Measurements from ENCODE around the gene GEMIN5.

The GEMIN5 gene

DNA sequence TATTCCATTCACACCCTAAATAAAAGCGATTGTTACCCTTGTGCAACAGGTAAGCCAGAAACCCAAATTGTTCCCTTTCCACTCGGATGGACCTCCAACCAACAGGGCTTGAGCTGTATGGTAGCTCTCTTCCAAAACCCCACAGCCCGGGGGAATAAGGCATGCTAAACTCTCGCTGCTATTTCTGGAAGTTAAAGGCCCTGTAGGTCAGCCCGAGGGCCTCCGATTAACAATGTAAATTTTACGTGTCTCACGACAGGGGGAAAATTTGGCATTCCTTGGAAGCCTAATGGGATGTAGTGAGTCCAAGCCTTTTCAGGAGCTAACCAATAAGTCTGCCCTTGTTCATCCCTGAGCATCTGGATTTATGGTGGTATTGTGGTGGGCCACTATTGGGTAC is 53.6 kb downstream of the GEMIN5 start:
- DNase-seq (ENCODE audit: low spot score) = no peak

DNA sequence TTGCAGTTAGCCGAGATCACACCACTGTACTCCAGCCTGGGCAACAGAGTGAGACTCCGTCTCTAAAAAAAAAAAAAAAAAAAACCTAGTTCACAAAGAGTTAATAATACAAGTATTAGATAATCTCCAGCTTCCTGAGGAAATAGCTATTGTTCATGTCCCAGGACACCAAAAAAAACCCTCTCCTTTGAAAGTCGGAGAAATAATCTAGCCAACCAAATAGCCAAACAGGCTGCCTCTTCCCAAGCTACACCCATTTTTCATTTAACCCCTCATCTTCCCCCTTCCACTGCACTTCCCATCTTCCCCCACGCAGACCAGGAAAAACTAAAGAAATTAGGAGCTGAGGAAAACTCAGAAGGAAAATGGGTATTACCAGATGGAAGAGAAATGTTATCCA is 56.0 kb downstream of the GEMIN5 start:
- no peak for DNase-seq (ENCODE audit: low spot score)

DNA sequence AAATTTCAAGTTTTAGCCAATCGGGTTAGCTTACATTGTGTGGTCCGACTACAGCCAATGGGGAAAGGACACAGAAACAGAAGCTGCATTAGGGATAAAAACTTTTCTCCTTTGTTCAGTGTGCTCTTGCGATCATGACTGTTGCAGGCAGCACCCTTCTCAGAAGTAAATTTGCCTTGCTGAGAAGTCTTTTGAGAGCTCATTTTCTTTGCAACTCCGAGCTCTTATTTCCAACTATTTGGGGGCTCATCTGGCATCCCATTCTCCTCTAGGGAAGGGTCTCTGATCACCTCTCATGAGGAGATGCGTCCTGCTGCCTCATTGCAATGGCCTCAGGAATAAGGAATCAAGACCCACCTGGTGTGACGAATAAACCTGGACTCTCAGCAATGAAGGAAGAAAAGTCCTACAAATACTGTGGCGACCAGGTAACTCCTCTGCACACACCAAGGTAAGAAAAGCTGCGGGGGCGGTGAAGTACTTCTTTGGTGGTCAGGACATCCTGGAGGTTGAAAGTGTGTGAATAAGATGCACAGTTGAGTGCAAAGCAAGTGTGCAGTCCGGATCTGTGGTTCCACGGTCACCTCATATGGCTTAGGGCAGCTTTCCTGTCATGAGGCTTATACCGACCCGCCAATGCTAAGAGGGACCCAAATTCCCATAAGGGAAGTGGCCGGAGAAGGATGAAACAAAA is 59.2 kb downstream of the GEMIN5 start:
- DNase-seq (ENCODE audit: low spot score) = no peak

GRCh38 chr5:154873791-154874331 is 64.2 kb downstream of the GEMIN5 start:
- no peak for DNase-seq (ENCODE audit: low spot score)

- no peak for DNase-seq (ENCODE audit: low spot score)
These were observed 66.3 kb downstream of the GEMIN5 start for GRCh38 chr5:154871734-154872133.

GRCh38 chr5:154868702-154869101 is 69.3 kb downstream of the GEMIN5 start:
- no peak for DNase-seq (ENCODE audit: low spot score)

- no peak for DNase-seq (ENCODE audit: low spot score)
These were observed 71.2 kb downstream of the GEMIN5 start for GRCh38 chr5:154866841-154867240.

DNA sequence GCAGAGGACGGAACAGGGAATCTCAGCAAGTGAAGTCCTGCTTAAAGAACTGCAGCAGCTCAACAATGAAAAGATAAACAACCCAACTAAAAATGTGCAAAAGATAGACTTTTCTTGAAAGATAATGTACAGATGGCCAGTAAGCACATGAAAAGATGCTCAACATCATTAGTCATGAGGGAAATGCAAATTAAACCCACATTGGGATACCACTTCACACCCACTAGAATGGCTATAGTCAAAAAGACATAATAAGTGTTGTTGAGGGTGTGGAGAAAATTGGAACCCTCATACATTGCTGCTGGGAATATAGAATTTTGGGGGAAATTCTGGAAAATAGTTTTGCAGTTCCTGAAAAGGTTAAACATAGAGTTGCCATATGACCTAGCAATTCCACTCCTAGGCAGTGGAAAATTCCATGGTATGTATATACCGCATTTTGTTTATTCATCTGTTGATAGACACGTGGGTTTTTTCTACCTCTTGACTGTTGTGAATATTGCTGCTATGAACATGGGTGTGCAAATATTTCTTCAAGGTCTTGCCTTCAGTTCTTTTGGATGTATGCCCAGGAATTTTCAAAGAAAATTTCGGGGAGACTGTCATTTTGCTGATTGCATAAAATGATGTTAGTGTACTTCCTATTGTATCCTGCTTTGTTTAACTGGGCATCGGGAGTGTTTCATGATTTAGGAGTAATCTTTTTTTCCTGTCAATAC is 72.4 kb downstream of the GEMIN5 start:
- no peak for DNase-seq (ENCODE audit: low spot score)

GRCh38 chr5:154863291-154864080 is 74.5 kb downstream of the GEMIN5 start:
- no peak for DNase-seq (ENCODE audit: low spot score)

GRCh38 chr5:154862766-154863165 is 75.2 kb downstream of the GEMIN5 start:
- no peak for DNase-seq (ENCODE audit: low spot score)

GRCh38 chr5:154861946-154862345 is 76.1 kb downstream of the GEMIN5 start:
- no peak for DNase-seq (ENCODE audit: low spot score)

DNA sequence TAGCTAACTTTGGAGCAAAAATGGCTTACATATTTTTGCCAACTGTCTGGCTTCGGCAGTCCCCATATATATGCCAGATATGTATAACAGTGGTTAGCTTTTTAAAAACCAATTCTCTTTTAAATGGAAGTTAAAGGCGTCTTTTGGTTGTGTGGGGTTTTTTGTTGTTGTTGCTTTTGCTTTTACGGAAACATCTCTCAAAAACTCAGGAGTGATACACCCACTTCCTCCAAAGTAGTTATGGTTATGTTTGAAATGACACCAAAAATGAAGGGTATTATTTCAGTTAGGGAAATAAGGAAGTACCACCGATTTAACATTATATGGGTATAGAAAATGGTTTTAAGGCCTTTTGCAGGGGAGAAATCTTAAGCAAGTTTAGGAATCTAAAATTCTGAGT is 77.2 kb downstream of the GEMIN5 start:
- DNase-seq (ENCODE audit: low spot score) = no peak

DNA sequence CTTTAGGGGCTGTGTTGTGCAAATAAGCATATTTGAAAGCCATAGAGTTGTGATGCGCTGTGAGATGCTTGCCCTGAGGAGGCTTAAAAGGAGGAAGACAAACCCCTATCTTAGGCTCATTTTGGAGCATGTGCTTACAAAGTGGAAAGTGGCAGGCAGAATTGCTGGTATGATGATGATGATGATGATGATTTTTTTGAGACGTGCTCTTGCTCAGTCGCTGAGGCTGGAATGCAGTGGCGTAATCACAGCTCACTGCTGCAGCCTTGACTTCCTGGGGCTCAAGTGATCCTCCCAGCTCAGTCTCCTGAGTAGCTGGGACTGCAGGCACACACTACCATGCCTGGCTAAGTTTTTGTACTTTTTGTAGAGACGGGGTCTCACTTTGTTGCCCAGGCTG is 77.9 kb downstream of the GEMIN5 start:
- DNase-seq (ENCODE audit: low spot score) = no peak

GRCh38 chr5:154858972-154859871 is 78.8 kb downstream of the GEMIN5 start:
- no peak for DNase-seq (ENCODE audit: low spot score)

DNA sequence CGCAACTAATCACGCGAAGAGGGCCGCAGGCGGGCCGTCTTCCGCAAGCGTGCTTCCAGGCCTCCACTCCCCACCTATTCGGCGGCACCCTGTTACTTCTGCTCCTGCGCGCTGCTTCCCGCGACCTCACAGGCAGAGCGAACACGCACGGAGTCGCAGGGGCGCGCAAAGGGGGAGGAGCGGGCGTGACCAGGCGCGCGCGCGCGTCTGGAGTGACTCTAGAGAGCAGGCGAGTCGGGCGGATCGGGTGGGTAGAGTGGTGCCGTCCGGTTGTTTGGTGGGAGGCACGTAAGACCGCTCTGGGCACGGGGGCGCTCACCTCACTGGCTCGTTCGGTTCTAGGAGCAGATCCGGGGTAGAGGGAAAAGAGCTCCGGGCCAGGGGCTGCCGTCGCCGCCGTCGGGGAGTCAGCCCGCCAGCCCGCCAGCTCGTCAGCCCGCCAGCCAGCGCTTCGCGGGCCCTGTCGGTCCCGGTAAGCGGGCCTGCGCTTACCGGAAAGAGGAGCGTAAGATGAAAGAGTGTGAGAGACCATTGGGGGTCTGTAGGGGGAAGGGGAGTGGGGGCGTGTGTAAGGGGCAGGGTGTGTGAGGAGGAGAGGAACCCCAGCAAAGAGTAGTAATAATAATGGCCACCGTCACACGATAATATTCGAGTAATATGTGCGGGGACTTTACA is 79.6 kb downstream of the GEMIN5 start, which contains the start of gene CNOT8:
Gene CNOT8, plus strand, starts transcription at position 331 of the 675 bp plus-strand sequence. CDS start 4,652 bp downstream, outside the sequence.
- peak; percentile 94 for DNase-seq (ENCODE audit: low spot score)

GRCh38 chr5:154857530-154858296 is 80.3 kb downstream of the GEMIN5 start:
- DNase-seq (ENCODE audit: low spot score) = peak; percentile 93

DNA sequence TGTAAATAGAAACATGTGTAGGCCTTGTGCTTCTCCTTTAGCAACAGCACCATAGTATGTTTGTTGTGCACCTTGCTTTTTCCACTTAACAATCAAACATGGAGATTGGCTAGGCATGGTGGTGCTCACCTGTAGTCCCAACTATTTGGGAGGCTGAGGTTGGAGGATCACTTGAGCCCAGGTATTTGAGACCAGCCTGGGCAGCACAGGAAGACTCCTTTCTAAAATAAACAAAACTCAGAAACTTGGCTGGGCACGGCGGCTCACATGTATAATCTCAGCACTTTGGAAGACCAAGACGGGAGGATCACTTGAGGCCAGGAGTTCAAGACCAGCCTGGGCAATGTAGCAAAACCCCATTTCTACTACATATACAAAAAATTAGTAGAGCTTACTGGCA is 86.7 kb downstream of the GEMIN5 start:
- no peak for DNase-seq (ENCODE audit: low spot score)

- peak; percentile 92 for DNase-seq (ENCODE audit: low spot score)
These were observed 87.6 kb downstream of the GEMIN5 start, which contains the start of gene FAXDC2 for GRCh38 chr5:154850255-154851062. FAXDC2 (minus strand) TSS chr5:154850603; CDS start chr5:154838178, 12,425 bp downstream.

DNA sequence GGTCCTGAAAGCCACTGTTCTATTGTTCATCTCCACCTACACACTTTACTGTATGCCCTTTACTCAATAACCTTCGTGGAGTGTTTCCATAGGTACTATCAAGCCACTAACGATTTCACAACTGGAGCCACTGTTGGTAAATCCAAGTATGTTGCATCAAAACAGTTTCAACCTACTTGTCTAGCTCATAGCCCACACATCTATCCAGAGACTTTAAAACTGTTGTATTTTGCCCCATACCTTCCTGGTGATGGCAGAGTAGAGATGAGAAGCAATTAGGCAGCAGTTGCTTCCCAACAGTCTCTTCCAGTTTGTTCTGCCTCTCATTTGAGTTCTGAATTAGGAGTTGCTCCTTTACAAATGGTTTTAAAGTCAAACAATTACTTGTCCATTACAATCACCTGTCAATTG is 88.2 kb downstream of the GEMIN5 start:
- DNase-seq (ENCODE audit: low spot score) = peak; percentile 31

All from AG20443 (cell line).